Measurements from ENCODE around the gene PRDX2.

PRDX2 gene

GRCh38 chr19:12792051-12792852 lies 9.3 kb downstream of the PRDX2 start:
- FAIRE-seq: no peak
- no peak for DNase-seq (ENCODE audit: insufficient read length, low spot score)
- TF ChIP-seq POLR2A (IDR thresholded peaks at IDR 0.05; ENCODE audit: low read depth, low read length): no peak

GRCh38 chr19:12791345-12792050 lies 10.1 kb downstream of the PRDX2 start, which contains the start of gene JUNB:
Gene JUNB, plus strand, starts transcription at chr19:12791486. Its CDS starts 286 bp downstream, at chr19:12791772.
- DNase-seq (ENCODE audit: insufficient read length, low spot score) (peak; percentile 91), FAIRE-seq (no peak)
- peak; percentile 100 for TF ChIP-seq POLR2A (IDR thresholded peaks at IDR 0.05; ENCODE audit: low read depth, low read length)

DNA sequence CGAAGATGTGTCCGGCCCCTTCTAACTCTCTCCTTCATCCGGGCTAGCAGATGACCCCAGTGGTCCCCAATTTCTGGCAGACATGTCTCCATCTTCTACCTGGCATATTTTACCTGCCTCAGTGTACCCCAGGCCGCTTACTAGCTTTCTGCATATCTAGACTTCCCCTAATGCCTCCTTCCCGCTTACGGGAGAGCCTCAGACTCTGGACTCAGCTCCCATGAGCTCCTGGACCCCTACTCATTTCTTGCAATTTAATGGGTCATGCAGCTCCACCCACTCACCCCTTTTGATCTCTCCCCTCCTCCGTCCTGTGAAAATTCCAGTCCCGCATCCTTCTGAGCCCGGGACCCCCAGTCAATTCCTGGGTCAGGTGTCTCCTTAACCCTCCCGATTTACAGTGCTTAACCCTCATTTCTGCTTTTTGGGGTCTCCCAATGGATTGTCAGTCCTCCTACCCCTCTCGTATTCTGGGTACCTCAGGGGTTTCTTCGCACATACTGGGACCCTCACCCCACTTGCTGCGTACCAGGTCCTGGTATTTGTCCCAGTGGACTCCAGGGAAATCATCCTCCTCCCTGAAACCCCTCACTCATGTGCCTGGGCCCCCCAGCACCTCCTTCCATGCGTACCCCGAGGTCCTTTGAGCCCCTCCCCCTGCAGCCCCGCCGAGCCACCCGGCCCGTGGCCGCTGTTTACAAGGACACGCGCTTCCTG lies 10.8 kb downstream of the PRDX2 start:
- DNase-seq (ENCODE audit: insufficient read length, low spot score) (no peak), FAIRE-seq (no peak)
- no peak for TF ChIP-seq POLR2A (IDR thresholded peaks at IDR 0.05; ENCODE audit: low read depth, low read length)

DNA sequence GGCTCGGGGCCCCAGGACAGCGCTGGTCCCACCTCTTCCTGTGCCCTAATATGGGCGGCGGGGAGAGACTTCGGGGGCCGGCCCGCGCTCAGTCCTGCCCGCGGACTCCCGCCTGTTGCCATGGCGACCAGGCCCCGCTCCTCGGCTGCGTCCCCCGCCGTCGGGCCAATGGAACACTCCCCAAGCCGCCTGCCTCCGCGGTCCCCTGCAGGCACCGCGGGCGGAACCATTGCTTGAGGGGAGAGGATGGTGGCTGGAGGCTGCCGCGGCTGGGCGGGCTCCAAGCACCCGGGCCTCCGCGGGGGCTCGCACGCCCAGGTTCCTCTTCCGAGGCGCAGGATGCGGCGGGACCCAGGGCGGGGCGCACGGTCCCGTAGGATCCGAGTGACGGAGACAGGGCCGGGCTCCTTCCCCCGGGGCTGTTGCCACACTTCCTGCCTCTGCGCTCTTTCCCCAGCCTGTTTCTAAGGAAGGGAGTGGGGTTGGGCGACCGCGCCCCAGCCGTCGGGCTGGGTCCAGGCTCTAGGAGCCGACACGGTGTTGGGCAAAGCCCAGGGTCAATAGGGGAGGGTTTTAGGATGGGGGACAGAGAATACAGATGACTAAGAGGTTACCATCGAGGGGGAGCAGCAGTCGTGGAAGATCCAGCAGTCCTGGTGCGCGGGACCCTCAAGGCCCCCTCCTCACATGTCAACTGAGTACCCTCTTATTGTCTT lies 11.5 kb downstream of the PRDX2 start:
- peak; percentile 92 for DNase-seq (ENCODE audit: insufficient read length, low spot score)
- no peak for FAIRE-seq
- 0 out of 2 replicates have a peak, but pooled peaks have one; percentile 23 for TF ChIP-seq POLR2A (IDR thresholded peaks at IDR 0.05; ENCODE audit: low read depth, low read length)

DNA sequence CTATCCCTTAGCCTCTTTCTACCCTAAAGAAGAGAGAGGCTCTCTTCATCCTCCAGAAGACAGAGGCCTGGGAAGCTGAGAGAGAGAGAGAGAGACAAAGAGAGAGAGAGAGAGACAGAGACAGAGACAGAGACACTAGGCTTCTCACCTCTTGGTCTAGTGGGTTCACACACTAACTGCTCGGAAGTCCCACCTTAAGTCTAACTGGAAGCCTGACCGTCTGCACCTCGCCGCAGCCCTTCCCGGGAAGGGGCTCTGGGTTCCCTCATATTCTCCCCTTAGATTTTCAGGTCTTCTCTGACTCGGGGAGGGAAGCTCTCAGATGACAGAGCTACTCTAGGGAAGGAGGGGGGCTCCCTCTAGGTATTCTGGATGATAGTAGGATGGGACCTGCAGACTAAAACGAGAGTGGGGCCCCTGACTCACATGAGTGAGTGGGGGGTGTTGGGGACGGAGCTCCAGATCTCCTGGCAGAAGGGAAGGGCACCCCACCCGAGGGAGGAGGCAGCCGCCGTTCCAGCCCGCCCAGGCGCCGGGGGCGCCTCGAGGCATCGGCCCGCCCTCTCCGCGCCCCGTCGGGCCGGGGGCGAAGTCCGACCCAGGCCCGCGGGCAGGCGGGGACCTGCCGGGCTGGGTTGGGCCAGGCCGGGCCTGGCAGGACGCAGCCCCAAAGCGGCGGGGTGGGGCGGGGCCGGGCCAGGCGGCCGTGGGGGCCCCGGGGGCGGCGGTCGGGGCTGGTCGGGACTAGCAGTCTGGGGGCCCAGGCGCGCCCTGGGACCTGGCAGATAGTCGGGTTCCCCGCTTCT lies 12.3 kb downstream of the PRDX2 start:
- FAIRE-seq (no peak), DNase-seq (ENCODE audit: insufficient read length, low spot score) (no peak)
- TF ChIP-seq POLR2A (IDR thresholded peaks at IDR 0.05; ENCODE audit: low read depth, low read length): no peak

- DNase-seq (ENCODE audit: insufficient read length, low spot score) (no peak), FAIRE-seq (no peak)
- TF ChIP-seq POLR2A (IDR thresholded peaks at IDR 0.05; ENCODE audit: low read depth, low read length): peak; percentile 24; the same call in 1 of the 2 replicates
Measured at GRCh38 chr19:12788682-12789097, 12.9 kb downstream of the PRDX2 start.

DNA sequence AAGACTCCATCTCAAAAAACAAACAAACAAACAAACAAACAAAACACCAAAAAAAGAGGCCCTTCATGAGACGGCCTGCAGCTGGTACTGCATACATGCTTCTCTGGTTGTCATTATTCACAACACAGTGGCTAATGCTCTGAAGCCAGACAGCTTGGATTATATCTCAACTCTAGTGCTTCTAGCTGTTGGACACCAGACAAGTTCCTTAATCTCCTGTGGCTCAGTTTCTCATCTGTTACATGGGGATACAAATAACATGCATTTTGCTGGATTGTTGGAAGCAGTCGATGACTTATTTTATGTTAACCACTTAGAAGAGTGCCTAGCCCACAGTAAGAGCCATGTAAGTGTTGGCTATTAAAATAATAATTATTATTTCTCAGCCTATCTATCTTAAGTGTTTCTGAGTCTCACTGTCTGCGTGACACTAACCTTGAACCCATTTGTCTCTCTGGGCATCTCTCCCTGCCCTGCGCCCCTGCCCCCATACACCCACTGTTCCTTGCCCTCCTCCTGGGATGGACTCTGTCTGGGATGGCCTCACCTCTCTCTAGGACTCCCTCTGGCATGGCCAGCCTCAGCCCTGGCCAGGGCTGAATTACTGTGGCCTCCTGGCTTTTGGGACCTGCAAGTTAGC lies 13.4 kb downstream of the PRDX2 start:
- DNase-seq (ENCODE audit: insufficient read length, low spot score) (no peak), FAIRE-seq (no peak)
- TF ChIP-seq POLR2A (IDR thresholded peaks at IDR 0.05; ENCODE audit: low read depth, low read length): no peak

- TF ChIP-seq POLR2A (IDR thresholded peaks at IDR 0.05; ENCODE audit: low read depth, low read length): no peak
- DNase-seq (ENCODE audit: insufficient read length, low spot score) (no peak), FAIRE-seq (no peak)
Measured at GRCh38 chr19:12787458-12787857, 14.1 kb downstream of the PRDX2 start.

DNA sequence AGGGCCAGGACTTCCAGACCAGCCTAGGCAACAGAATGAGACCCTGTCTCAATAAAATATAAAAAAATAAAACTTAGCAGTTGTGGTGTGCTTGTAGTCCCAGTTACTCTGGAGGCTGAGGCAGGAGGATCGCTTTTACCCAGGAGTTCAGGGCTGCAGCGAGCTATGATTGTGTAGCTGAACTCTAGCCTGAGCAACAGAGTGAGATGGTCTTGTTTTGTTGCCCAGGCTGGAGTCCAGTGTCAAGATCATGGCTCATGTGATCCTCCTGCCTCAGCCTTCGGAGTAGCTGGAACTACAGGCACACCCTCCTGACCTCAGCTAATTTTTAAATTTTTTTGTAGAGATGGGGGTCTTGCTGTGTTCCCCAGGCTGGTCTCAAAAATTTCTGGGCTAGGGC lies 14.6 kb downstream of the PRDX2 start:
- DNase-seq (ENCODE audit: insufficient read length, low spot score): no peak
- TF ChIP-seq POLR2A (IDR thresholded peaks at IDR 0.05; ENCODE audit: low read depth, low read length): no peak
- no peak for FAIRE-seq

DNA sequence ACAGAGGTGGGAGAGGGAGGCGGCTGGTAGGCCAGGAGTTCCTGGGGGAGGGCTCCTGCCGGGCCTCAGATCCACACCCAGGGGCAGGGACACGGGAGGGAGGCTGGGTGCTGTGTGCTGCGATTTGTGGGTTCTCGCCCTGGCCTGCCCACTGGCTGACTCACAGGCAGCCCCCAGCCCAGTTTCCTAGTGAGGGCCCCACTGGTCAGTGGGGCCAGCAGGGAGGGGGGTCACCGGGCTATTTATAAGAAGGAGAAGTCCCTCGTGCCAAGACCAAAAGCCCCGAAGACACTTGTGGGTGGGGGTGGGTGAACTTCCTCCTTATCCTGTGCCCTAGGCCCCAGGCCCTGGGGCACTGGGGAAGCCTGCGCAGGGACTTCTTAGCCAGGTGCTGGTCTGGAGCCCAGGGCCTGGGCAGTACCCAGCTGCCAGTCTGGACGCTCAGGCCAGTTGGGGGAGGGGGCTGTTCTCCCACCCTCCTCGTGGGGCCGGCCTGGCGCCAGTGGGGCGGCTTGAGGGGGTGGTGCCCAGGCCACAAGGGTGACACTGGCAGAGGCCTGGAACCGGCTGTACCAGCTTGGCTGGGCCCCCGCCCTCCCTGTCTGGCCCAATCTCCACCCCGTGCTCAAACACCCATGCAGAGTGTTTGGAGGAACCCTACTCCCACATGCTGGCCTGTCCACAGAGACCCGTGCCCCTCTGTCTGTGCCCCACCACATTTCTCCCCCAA lies 15.3 kb downstream of the PRDX2 start:
- no peak for FAIRE-seq
- DNase-seq (ENCODE audit: insufficient read length, low spot score): no peak
- TF ChIP-seq POLR2A (IDR thresholded peaks at IDR 0.05; ENCODE audit: low read depth, low read length): no peak

DNA sequence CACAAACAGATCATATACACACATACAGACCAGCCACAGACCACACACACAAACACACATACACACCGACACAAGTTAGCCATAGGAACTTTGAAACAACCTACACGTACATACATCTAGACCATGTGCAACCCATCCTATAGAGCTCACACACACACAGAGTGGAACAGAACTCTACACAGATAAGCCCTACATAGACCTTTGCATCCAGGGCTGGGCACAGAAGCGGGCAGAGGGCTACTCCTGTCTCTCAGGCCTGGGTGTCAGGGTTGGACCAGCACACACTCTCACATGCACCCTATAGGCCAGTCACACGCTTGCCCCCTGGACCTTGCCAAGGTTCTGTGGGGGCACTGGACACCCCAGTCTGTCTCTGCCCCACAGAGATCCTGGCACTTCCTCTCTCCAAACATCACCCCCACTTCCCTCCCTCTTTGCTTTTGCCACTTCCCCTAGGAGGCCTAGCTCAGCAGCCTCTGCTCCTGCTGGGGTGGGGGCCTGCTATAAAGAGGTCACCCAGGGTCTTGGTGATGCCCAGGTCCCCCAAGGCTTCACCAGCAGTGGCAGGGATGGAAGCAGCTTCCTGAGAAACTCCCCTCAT lies 16.1 kb downstream of the PRDX2 start:
- TF ChIP-seq POLR2A (IDR thresholded peaks at IDR 0.05; ENCODE audit: low read depth, low read length): no peak
- no peak for DNase-seq (ENCODE audit: insufficient read length, low spot score)
- no peak for FAIRE-seq
